ENCODE data around the gene NAALAD2.
"Not testable (repeated sequence)": the region's sequence is repeated elsewhere in the genome, so short reads cannot be mapped to it uniquely, and the experiment has no call there.

Gene NAALAD2

DNA sequence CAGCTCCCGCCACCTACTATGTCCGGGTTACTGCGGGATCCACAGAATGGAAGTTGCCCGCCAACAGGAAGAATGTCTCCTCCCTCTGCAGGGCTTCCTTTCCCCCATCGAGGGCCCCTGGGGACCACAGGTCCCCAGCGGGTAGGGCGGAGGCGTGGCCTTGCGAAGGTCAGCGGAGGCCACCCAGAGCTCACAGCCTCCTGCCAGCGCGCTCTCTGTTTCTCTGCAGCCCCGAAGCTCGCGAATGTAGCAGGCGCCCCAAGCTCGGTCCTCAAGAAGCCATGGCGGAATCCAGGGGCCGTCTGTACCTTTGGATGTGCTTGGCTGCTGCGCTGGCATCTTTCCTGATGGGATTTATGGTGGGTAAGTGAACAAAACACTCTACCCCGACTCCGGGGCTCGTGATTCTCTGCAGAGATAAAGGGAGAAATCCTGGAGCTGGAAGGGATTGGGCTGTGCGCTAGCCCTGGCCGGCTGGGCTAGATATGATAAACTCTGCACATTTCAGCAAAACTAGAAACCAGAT is at the start of gene NAALAD2:
TSS of gene NAALAD2 (plus strand) at position 186 of the 526 bp plus-strand sequence. CDS start at position 282, 96 bp downstream.
- DNase-seq, result peak; percentile 34
- in situ Hi-C loops (cut with MboI; ENCODE audit: low pct_unique_long_range_greater_than_20kb, low sequenced_read_pairs), result no loop called here

DNA sequence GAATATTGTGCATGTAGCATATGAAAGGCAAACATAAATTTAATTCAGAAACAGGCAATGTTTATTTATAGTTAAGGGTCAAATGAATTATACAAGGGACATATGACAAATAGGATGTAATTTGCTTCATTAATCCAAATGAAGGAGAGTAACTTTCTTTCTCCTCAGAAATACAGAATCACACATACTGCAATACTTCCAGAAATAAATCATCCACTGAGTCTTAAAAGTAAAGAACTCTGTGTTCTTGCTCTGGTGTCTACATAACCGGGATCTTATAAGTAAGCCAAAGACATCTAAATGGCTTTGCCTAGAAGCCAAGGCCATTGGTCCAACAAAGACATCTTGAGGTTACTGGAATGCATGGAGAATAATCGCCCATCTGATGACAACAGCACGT is 48.8 kb upstream of the NAALAD2 start, which contains the start of gene UBTFL1:
TSS of gene UBTFL1 (plus strand) at position 301 of the 400 bp plus-strand sequence. CDS start at position 301, 0 bp downstream.
- DNase-seq; in situ Hi-C loops (cut with MboI; ENCODE audit: low pct_unique_long_range_greater_than_20kb, low sequenced_read_pairs): not testable (repeated sequence)

DNA sequence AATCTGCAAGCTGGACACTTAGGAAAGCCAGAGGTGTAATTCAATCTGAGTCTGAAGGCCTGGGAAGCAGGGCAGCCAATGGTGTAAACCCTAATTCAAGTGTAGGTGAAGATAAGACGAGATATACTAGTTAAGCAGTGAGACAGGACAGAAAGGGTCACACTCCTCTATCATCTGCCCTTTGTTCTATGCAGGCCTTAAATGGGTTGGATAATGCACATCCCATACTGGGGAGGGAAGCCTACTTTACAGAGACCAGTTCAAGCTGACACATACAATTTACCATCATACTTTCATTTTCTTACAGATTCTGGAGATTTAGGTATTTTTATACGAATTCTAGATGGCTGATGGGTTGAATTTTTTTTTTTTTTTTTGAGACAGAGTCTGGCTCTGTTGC is 45.7 kb upstream of the NAALAD2 start:
- in situ Hi-C loops (cut with MboI; ENCODE audit: low pct_unique_long_range_greater_than_20kb, low sequenced_read_pairs), result not testable (repeated sequence)

DNA sequence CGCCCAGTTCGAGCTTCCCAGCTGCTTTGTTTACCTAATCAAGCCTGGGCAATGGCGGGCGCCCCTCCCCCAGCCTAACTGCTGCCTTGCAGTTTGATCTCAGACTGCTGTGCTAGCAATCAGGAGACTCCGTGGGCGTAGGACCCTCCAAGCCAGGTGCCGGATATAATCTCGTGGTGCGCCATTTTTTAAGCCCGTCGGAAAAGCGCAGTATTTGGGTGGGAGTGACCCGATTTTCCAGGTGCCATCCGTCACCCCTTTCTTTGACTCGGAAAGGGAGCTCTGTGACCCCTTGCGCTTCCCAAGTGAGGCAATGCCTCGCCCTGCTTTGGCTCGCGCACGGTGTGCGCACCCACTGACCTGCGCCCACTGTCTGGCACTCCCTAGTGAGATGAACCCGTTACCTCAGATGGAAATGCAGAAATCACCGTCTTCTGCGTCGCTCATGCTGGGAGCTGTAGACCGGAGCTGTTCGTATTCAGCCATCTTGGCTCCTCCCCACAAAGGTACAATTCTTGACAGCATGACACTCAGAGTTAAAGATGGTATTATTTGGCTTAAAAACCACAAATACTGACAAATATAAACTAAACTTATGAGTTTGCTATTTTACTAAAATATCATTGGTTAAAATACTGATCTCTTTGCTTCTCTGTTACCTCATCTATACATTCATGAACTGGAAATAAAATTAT is 39.1 kb upstream of the NAALAD2 start:
- DNase-seq; in situ Hi-C loops (cut with MboI; ENCODE audit: low pct_unique_long_range_greater_than_20kb, low sequenced_read_pairs): not testable (repeated sequence)

More for the DNA sequence above, 45.7 kb upstream of the NAALAD2 start:
- not testable (repeated sequence) for DNase-seq

DNA sequence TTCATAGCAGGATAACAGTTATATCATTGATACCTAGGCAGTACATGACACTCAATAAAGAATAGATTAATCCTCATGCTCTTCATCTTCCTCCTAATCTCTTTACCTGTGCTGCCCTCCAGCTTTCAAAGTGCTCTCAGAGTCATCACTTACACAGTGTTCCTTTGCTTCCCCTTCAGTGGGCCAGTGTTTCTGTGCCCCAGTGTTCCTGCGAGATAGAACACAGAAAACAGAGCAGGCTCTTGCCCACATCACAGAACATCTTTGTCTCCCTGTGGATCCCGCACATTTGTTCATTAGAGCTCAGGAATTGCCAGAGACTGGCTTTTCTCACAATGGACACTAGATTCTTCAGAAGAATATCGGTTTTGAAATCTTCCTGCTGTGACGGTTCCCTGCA is 36.2 kb upstream of the NAALAD2 start:
- in situ Hi-C loops (cut with MboI; ENCODE audit: low pct_unique_long_range_greater_than_20kb, low sequenced_read_pairs), result not testable (repeated sequence)
- peak; percentile 1 for DNase-seq

DNA sequence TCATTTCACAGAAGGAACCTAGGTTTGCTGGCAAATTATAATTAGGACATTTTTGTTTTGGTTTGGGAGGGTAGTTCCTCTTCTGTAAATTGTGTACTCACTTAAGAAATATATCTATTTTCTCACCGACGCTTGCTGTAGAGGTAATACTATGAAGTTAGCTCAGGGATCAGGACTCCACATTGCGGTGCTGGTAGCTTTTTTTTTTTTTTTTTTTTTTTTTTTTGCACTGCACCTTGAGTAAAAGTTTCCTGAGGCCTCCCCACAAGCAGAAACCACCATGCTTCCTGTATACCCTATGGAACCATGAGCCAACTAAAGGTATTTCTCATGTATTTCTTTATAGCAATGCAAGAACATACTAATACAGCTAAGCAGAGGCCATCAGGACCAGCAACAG is 34.0 kb upstream of the NAALAD2 start:
- DNase-seq, result peak; percentile 4
- in situ Hi-C loops (cut with MboI; ENCODE audit: low pct_unique_long_range_greater_than_20kb, low sequenced_read_pairs), result no loop called here

DNA sequence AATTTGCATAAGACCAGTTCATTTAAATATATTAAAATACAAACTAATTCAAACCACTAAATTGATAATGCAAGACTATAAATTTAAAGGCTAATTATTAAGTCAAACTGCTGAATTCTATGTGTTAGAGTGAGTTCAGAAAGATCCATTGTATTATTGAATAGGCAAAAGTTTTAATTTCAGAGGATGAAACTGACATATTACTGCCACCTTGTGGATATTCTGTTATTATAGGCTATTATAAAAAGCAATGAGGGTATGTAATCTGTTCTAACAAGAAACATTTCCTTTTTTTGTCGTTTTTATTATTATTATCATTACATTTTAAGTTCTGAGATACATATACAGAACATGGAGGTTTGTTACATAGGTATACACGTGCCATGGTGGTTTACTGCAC is 20.9 kb upstream of the NAALAD2 start:
- in situ Hi-C loops (cut with MboI; ENCODE audit: low pct_unique_long_range_greater_than_20kb, low sequenced_read_pairs), result no loop called here
- peak; percentile 24 for DNase-seq

DNA sequence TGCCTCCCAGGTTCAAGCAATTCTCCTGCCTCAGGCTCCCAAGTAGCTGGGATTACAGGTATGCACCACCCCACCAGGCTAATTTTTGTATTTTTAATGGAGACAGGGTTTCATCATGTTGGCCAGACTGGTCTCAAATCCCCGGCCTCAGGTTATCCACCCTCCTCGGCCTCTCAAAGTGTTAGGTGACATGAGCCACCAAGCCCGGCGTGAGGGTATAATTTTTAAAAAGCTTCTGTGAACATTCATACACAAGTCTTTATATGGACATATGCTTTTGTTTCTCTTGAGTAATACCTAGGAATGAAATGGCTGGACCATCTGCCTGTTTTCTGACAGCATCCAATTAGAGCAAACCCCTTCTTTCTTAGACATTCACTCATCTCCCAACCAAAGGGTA is 14.3 kb upstream of the NAALAD2 start:
- DNase-seq, result no peak

DNA sequence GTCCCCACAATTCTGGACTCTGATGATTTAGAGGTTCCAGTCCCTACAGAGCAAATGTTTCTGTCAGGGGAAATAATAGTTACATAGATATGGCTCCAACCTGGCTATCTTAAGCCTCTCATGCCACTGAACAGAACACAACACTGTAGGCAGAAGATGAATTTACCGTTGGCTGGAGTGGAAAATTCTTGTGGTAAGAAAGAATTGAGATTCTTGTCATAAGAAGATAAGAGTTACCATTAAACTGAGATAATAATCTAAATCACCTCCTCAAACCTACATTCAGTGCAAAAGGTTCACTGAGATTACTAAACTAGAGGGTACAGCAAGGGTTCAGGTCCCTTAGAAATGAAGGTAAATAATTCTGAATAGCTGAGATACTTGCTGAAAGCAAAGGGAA is 10.1 kb upstream of the NAALAD2 start:
- DNase-seq, result no peak

More for the DNA sequence above, 14.3 kb upstream of the NAALAD2 start:
- in situ Hi-C loops (cut with MboI; ENCODE audit: low pct_unique_long_range_greater_than_20kb, low sequenced_read_pairs), result no loop called here

DNA sequence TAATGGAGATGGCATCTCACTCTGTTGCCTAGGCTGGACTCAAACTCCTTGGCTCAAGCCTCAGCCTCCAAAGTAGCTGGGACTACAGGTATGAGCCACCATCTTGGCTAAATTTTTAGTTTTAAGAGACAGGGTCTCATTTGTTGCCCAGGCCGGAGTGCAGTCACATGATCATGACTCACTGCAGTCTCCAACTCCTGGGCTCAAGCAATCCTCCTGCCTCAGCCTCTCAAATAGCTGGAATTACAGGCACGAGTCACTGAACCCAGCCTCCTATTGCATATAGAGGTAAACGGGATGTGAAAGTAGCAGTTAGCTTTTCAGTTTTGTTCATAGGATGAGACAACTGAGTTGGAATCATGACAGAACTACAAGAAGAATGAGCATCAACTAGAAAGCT is 9.5 kb upstream of the NAALAD2 start:
- in situ Hi-C loops (cut with MboI; ENCODE audit: low pct_unique_long_range_greater_than_20kb, low sequenced_read_pairs), result no loop called here
- no peak for DNase-seq

More for the DNA sequence above, 10.1 kb upstream of the NAALAD2 start:
- in situ Hi-C loops (cut with MboI; ENCODE audit: low pct_unique_long_range_greater_than_20kb, low sequenced_read_pairs), result no loop called here

DNA sequence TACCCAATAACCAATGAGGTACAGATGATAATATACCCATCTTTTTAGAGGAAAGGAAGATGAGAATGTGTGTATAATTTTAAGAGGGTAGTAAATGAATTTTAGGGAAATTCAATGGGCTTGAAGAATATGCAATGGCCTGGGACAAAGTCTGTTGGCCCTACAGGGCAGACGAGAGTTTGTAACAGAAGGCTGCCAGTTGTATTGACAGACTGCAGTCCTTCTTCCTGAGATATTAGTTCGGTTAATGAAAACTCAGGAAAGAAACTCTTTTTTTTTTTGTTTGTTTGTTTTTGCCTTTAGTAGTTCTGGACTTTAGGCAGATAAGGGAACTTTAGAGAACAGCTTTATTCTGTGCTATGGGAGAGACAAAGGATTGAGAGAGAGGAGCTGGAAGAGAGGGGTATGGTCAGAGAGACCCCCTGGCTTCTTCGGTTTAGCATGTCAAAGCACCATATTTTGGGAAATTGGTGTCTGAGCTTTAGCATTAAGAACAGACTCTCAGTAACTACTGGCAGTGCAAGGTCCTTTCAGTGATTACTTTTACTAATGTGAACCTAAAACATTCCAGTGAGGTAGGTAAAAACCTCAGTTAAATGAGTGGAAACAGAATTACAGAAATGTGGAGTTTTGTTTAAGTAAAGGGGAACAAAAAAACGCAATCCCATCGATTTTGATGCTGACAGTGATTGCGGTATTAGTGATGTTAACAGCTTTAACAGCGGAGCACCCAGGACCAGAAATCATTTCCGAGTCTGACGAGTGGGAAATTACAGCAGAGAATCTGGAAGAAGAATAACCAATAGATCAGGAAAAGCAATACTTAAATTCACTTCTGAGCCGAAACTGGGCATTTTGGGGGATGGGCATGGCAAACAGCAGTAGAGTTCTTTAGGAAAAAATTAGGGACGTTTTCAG is 644 bp upstream of the NAALAD2 start:
- DNase-seq, result no peak
- in situ Hi-C loops (cut with MboI; ENCODE audit: low pct_unique_long_range_greater_than_20kb, low sequenced_read_pairs), result no loop called here

DNA sequence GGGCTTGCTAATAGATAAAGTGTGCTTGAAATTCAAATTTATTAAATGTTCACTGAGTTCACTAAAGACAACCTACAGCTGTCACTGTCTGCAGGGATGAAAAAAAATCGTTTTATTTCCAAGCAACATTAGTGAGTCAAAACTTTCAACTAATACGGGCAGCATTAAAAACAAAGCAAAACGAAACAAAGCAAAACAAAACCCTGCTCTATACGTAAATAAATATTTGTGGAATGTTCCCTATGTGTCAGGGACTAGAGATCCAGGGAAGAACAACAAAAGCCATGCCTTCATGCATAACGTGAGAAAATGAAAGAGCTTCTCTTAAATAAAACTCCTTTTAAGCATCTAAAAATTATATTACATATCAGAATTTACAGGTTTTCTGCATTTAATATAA is 553 bp downstream of the NAALAD2 start:
- DNase-seq, result peak; percentile 1
- in situ Hi-C loops (cut with MboI; ENCODE audit: low pct_unique_long_range_greater_than_20kb, low sequenced_read_pairs), result no loop called here

DNA sequence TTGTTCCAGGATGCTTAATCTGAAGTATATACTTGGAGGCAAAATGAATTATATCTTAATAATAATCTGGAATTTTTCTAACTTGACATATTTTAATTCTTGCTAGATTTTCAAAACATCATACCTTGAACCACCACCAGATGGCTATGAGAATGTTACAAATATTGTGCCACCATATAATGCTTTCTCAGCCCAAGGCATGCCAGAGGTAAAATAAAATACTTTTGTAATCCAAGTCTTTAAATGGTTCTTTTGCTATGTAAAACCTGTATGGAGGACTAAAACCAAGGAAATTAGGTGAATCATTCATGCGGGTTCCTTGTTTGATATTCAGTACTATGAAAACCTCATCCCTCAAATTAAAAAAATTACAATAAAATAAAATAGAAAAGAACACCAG is 14.4 kb downstream of the NAALAD2 start:
- in situ Hi-C loops (cut with MboI; ENCODE audit: low pct_unique_long_range_greater_than_20kb, low sequenced_read_pairs), result no loop called here
- DNase-seq, result no peak

DNA sequence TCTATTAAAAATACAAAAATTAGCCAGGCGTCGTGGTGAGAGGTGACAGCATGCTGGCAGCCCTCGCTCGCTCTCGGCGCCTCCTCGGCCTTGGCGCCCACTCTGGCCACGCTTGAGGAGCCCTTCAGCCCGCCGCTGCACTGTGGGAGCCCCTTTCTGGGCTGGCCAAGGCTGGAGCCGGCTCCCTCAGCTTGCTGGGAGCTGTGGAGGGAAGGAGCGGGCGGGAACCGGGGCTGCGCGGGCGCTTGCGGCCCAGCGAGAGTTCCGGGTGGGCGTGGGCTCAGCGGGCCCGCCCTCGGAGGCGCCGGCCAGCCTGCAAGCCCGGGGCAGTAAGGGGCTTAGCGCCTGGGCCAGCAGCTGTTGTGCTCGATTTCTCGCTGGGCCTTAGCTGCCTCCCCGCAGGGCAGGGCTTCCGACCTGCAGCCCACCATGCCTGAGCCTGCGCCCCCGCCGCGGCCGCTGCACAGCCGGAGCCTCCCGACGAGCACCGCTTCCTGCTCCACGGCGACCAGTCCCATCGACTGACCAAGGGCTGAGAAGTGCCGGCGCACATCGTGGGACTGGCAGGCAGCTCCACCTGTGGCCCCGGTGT is 32.6 kb downstream of the NAALAD2 start:
- DNase-seq, result not testable (repeated sequence)

DNA sequence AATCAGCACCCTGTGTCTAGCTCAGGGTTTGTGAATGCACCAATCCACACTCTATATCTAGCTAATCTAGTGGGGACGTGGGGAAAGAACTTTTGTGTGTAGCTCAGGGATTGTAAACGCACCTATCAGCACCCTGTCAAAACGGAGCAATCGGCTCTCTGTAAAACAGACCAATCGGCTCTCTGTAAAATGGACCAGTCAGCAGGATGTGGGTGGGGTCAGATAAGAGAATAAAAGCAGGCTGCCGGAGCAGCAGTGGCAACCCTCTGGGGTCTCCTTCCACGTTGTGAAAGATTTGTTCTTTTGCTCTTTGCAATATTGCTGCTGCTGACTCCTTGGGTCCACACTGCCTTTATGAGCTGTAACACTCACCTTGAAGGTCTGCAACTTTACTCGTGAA is 33.2 kb downstream of the NAALAD2 start:
- DNase-seq; in situ Hi-C loops (cut with MboI; ENCODE audit: low pct_unique_long_range_greater_than_20kb, low sequenced_read_pairs): not testable (repeated sequence)

More for the DNA sequence above, 32.6 kb downstream of the NAALAD2 start:
- in situ Hi-C loops (cut with MboI; ENCODE audit: low pct_unique_long_range_greater_than_20kb, low sequenced_read_pairs), result not testable (repeated sequence)

DNA sequence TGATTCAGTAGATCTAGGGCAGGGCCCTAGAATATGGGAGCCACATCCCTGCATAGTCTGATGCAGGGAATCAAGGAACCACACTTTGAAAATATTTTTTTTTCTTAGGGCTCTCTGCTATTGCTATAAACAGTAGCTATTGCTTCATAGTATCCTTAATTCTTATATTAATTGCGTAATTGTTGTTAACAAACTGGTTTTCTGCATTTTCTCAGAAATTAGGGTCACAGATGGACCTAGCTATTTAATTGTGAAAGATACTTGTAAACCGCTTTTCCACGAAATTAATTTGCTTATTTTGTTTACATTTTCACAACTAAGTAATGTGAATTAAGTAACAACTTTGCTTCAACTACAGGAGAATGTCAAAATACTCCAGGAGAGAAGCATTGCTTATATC is 34.1 kb downstream of the NAALAD2 start:
- in situ Hi-C loops (cut with MboI; ENCODE audit: low pct_unique_long_range_greater_than_20kb, low sequenced_read_pairs), result no loop called here
- no peak for DNase-seq

DNA sequence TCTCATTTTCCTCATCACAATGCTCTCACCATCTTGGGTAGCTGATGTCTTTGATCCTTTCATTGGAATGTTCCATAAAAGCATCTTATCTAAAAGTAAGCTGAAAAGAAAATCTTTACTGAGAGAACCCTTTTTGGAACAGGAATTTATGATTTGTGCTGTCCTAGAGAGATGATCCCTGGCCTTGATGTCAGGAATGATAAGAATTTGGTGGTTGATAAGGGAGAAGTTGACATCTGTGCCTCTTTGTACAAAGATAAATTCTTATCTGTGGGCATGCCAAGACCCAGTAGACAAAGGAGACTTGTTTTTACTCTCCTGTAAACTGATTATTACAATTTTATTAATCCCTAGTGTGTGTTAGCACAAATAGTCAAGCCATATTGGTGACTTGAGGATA is 36.9 kb downstream of the NAALAD2 start:
- DNase-seq, result no peak

DNA sequence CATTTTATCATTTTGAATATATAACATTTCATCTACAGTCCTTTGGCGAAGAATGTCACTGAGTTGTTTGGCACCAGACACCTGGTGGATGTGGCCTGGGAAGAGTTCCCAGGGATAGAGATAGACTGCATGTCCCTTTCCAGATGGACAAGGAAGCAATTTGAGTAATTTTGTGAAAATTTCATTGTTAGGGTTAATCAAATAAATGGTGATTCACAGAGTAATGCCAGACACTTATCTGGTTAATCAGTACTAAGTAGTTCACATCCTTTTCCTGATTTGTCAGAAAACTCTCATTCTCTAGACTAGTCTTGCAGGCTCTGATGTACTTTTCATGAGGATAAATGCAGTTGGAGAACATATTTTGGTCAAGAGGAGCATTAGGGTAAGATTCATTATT is 41.6 kb downstream of the NAALAD2 start:
- in situ Hi-C loops (cut with MboI; ENCODE audit: low pct_unique_long_range_greater_than_20kb, low sequenced_read_pairs), result no loop called here
- no peak for DNase-seq

More for the DNA sequence above, 36.9 kb downstream of the NAALAD2 start:
- in situ Hi-C loops (cut with MboI; ENCODE audit: low pct_unique_long_range_greater_than_20kb, low sequenced_read_pairs), result no loop called here

DNA sequence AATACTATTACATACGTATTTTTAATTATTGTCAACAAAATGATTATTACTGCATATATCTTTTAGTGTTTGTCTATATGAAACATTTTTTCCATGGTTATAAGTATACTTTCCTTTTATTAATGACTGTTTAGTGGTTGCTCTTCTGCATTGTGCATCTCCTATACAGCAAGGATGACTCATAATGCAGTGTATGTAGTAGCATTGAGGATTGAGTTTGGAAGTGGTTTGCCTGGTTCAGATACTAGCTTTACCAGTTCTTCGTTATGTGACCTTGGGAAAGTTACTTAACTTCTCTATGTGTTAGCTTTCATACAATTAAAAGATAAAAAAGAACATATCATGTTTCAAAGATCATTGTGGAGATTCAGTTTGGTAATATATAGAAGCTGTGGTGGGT is 44.3 kb downstream of the NAALAD2 start:
- no peak for DNase-seq
- in situ Hi-C loops (cut with MboI; ENCODE audit: low pct_unique_long_range_greater_than_20kb, low sequenced_read_pairs), result no loop called here

Measured in KBM-7 (cell line).